ENCODE results near the gene LRRC75A. TPM values are rescaled to one million over a fixed set of nuclear protein-coding genes. Genes with fewer than 3 reads are reported as not detected.

The LRRC75A gene
- total and polyA plus RNA-seq, 4 donors = 0.08 to 22.6 (median 0.37) TPM

GRCh38 chr17:16430650-16431049 is 61.3 kb downstream of the LRRC75A start:
- 82% methylated on average over 6 of the region's 6 CpGs for WGBS
- Histone ChIP-seq H3K27me3 (ENCODE audit: control insufficient read depth in 4 of 4, insufficient read depth in 4 of 4, low read length in 3 of 4) (no peaks in the 10 kb centered on the region), H3K36me3 (ENCODE audit: control insufficient read depth in 4 of 4, insufficient read depth in 3 of 4, low read depth in 1 of 4, low read length in 3 of 4) (peaks cover 0 to 2% (median under 1%) of the 10 kb centered on the region in 4 donors), H3K9me3 (ENCODE audit: control insufficient read depth in 4 of 4, low read length in 3 of 4) (no peaks in the 10 kb centered on the region), H3K4me1 (ENCODE audit: control insufficient read depth in 4 of 4, insufficient read depth in 4 of 4, low read length in 3 of 4) (peaks cover 0 to 3% (median 0%) of the 10 kb centered on the region in 4 donors), H3K4me3 (ENCODE audit: low read depth in 1 of 3, low read length in 3 of 3) (no peak overlapping the region), H3K27ac (ENCODE audit: low read depth in 1 of 2, low read length in 2 of 2) (no peak overlapping the region), H3K9ac (ENCODE audit: low read depth in 1 of 2, low read length in 2 of 2) (no peak overlapping the region)
- TF ChIP-seq FOXA1 (IDR thresholded peaks at IDR 0.05) = no peak
- no peak for TF ChIP-seq NR2F2 (IDR thresholded peaks at IDR 0.05)
- DNase-seq (ENCODE audit: low spot score) = no peak

GRCh38 chr17:16429083-16429482 is 62.9 kb downstream of the LRRC75A start:
- no peak overlapping the region for H3K4me3 ChIP-seq (ENCODE audit: low read depth in 1 of 3, low read length in 3 of 3)
- no peak overlapping the region for H3K9ac ChIP-seq (ENCODE audit: low read depth in 1 of 2, low read length in 2 of 2)
- no peak for TF ChIP-seq JUND (IDR thresholded peaks at IDR 0.05)
- TF ChIP-seq YY1 (IDR thresholded peaks at IDR 0.05) = no peak
- no peak for TF ChIP-seq GABPA (IDR thresholded peaks at IDR 0.05 in 1 of 2, conservative IDR thresholded peaks at IDR 0.05 in 1 of 2)
- TF ChIP-seq RAD21 (IDR thresholded peaks at IDR 0.05) = no peak
- TF ChIP-seq ATF3 (IDR thresholded peaks at IDR 0.05) = no peak
- TF ChIP-seq FOXA2 (IDR thresholded peaks at IDR 0.05) = no peak
- no peak for TF ChIP-seq CTCF (IDR thresholded peaks at IDR 0.05; ENCODE audit: low read depth, low read length, missing input control)
- no peak for TF ChIP-seq EGR1 (IDR thresholded peaks at IDR 0.05; ENCODE audit: low read depth in 2 of 2)
- no peak for TF ChIP-seq FOXA1 (IDR thresholded peaks at IDR 0.05)
- TF ChIP-seq HNF4A (conservative IDR thresholded peaks at IDR 0.05) = no peak
- no peak for TF ChIP-seq REST (IDR thresholded peaks at IDR 0.05)
- TF ChIP-seq NR2F2 (IDR thresholded peaks at IDR 0.05) = no peak
- no peak for TF ChIP-seq ZBTB33 (IDR thresholded peaks at IDR 0.05)
- no peak for TF ChIP-seq SP1 (IDR thresholded peaks at IDR 0.05)
- no peak for TF ChIP-seq TAF1 (conservative IDR thresholded peaks at IDR 0.05)
- no peaks in the 10 kb centered on the region for H3K27me3 ChIP-seq (ENCODE audit: control insufficient read depth in 4 of 4, insufficient read depth in 4 of 4, low read length in 3 of 4)
- H3K27ac ChIP-seq (ENCODE audit: low read depth in 1 of 2, low read length in 2 of 2) = no peak overlapping the region
- no peaks in the 10 kb centered on the region for H3K9me3 ChIP-seq (ENCODE audit: control insufficient read depth in 4 of 4, low read length in 3 of 4)
- H3K4me1 ChIP-seq (ENCODE audit: control insufficient read depth in 4 of 4, insufficient read depth in 4 of 4, low read length in 3 of 4) = peaks cover 0 to 5% (median 0%) of the 10 kb centered on the region in 4 donors
- H3K36me3 ChIP-seq (ENCODE audit: control insufficient read depth in 4 of 4, insufficient read depth in 3 of 4, low read depth in 1 of 4, low read length in 3 of 4) = peaks cover 0 to 2% (median under 1%) of the 10 kb centered on the region in 4 donors
- WGBS = 95% methylated on average over 9 of the region's 9 CpGs
- DNase-seq (ENCODE audit: low spot score) = no peak
